GM23338 (cell line): Measurements from ENCODE around the gene KRIT1. TPM values are rescaled to one million over a fixed set of nuclear protein-coding genes. Genes with fewer than 3 reads are reported as not detected.

Experiments used
- ATAC-seq: fragments of 200-7000 bp; cut with Tn5 transposase; 3 replicates; pipeline ENCODE4 v1.9.1; 2020
- DNase-seq: peaks from one replicate; pipeline ENCODE4 v3.0.0-alpha.2; 2015; ENCODE audit warnings: low spot score
- H2AFZ ChIP-seq: fragments of 200-600 bp; sonication (generic); 2 replicates; pipeline ENCODE4 v1.8.0; 2016; ENCODE audit warnings: antibody characterized with exemption, mild to moderate bottlenecking, moderate library complexity
- H3F3A ChIP-seq: fragments of 200-600 bp; sonication (generic); replicated peaks from 2 replicates; pipeline ENCODE4 v1.8.0; 2017; ENCODE audit warnings: antibody characterized with exemption, mixed run types, low read depth
- H3K27ac ChIP-seq: fragments of 200-600 bp; sonication (generic); 2 replicates; pipeline ENCODE4 v1.6.1; 2016; ENCODE audit warnings: low read depth
- H3K27me3 ChIP-seq: fragments of 200-600 bp; sonication (generic); 2 replicates; pipeline ENCODE4 v1.8.0; 2016; ENCODE audit warnings: mild to moderate bottlenecking, mixed run types, moderate library complexity; ENCODE audit not compliant: insufficient read depth
- H3K36me3 ChIP-seq: fragments of 200-600 bp; sonication (generic); 2 replicates; pipeline ENCODE4 v1.8.0; 2016; ENCODE audit warnings: mild to moderate bottlenecking; ENCODE audit not compliant: insufficient read depth
- H3K4me1 ChIP-seq: fragments of 200-600 bp; sonication (generic); 2 replicates; pipeline ENCODE4 v1.8.0; 2016; ENCODE audit warnings: mild to moderate bottlenecking, moderate library complexity; ENCODE audit not compliant: insufficient read depth
- H3K4me2 ChIP-seq: fragments of 200-600 bp; sonication (generic); 2 replicates; pipeline ENCODE4 v1.7.1; 2017; ENCODE audit warnings: mixed run types
- H3K4me3 ChIP-seq: fragments of 200-600 bp; sonication (generic); 2 replicates; pipeline ENCODE4 v1.6.1; 2016; ENCODE audit warnings: mixed run types
- H3K79me2 ChIP-seq: fragments of 200-600 bp; sonication (generic); replicated peaks from 2 replicates; pipeline ENCODE4 v1.8.0; 2017; ENCODE audit warnings: mild to moderate bottlenecking; ENCODE audit not compliant: insufficient read depth
- H3K9me2 ChIP-seq: fragments of 200-600 bp; sonication (generic); 2 replicates; pipeline ENCODE4 v1.8.0; 2017; ENCODE audit not compliant: insufficient read depth
- H4K20me1 ChIP-seq: fragments of 200-600 bp; sonication (generic); replicated peaks from 2 replicates; pipeline ENCODE4 v1.8.0; 2017; ENCODE audit warnings: mild to moderate bottlenecking; ENCODE audit not compliant: insufficient read depth
- H3K27ac Mint-ChIP-seq: 2 replicates; pipeline ENCODE4 v1.8.0; 2020; ENCODE audit warnings: inconsistent platforms, mild to moderate bottlenecking, moderate library complexity, mixed read lengths
- H3K27me3 Mint-ChIP-seq: 3 replicates; pipeline ENCODE4 v1.8.0; 2022; ENCODE audit warnings: low read depth, mild to moderate bottlenecking, moderate library complexity, mixed read lengths, inconsistent platforms; ENCODE audit not compliant: insufficient read depth, poor library complexity
- H3K36me3 Mint-ChIP-seq: 3 replicates; pipeline ENCODE4 v1.8.0; 2021; ENCODE audit warnings: low read depth, mild to moderate bottlenecking, inconsistent platforms, moderate library complexity, mixed read lengths
- H3K4me1 Mint-ChIP-seq: 3 replicates; pipeline ENCODE4 v1.8.0; 2020; ENCODE audit warnings: mild to moderate bottlenecking, inconsistent platforms, mixed read lengths
- H3K4me3 Mint-ChIP-seq: 3 replicates; pipeline ENCODE4 v1.8.0; 2021; ENCODE audit warnings: moderate library complexity, mild to moderate bottlenecking, inconsistent platforms, mixed read lengths
- H3K9me3 Mint-ChIP-seq: 3 replicates; pipeline ENCODE4 v1.8.0; 2020; ENCODE audit warnings: moderate library complexity, mild to moderate bottlenecking, inconsistent platforms, mixed read lengths
- CREB1 ChIP-seq: fragments of 250-450 bp; sonication (Bioruptor Pico); IDR thresholded peaks from 2 replicates; pipeline ENCODE4 v1.5.0; 2020; ENCODE audit warnings: low read depth, mild to moderate bottlenecking, moderate library complexity
- CTCF ChIP-seq, 2 experiments: fragments of 200-600 bp in 1 of 2; sonication (generic) in 1 of 2; conservative IDR thresholded peaks; 2 replicates each; pipeline versions ENCODE4 v1.5.1 to v1.6.1; 2016 to 2017; ENCODE audit warnings: antibody characterized with exemption in 2 of 2, low read depth in 2 of 2, mild to moderate bottlenecking in 2 of 2, moderate library complexity in 1 of 2
- ETS1 ChIP-seq: IDR thresholded peaks from 2 replicates; pipeline ENCODE4 v1.6.1; 2016; ENCODE audit warnings: antibody characterized with exemption
- EZH2 ChIP-seq: fragments of 200-600 bp; sonication (generic); IDR thresholded peaks from one replicate; pipeline ENCODE4 v1.8.0; 2017; ENCODE audit warnings: antibody characterized with exemption, mild to moderate bottlenecking, low read depth; ENCODE audit not compliant: unreplicated experiment
- EZH2phosphoT487 ChIP-seq: fragments of 200-600 bp; sonication (generic); IDR thresholded peaks from one replicate; pipeline ENCODE4 v1.8.1; 2018; ENCODE audit warnings: antibody characterized with exemption; ENCODE audit not compliant: unreplicated experiment
- JUNB ChIP-seq: IDR thresholded peaks from one replicate; pipeline ENCODE4 v1.6.1; 2016; ENCODE audit warnings: antibody characterized with exemption; ENCODE audit not compliant: unreplicated experiment
- POLR2AphosphoS5 ChIP-seq: IDR thresholded peaks from 2 replicates; pipeline ENCODE4 v1.6.1; 2016; ENCODE audit warnings: antibody characterized with exemption, low read depth
- REST ChIP-seq: IDR thresholded peaks from one replicate; pipeline ENCODE4 v1.6.1; 2018; ENCODE audit warnings: antibody characterized with exemption; ENCODE audit not compliant: unreplicated experiment
- STAT1 ChIP-seq: IDR thresholded peaks from one replicate; pipeline ENCODE4 v1.6.1; 2016; ENCODE audit warnings: antibody characterized with exemption; ENCODE audit not compliant: unreplicated experiment
- ZNF114 ChIP-seq: fragments of 250-450 bp; sonication (Bioruptor Pico); IDR thresholded peaks from 2 replicates; pipeline ENCODE4 v1.5.0; 2020; ENCODE audit warnings: mild to moderate bottlenecking, moderate library complexity
- ZNF331 ChIP-seq: fragments of 250-450 bp; sonication (Bioruptor Pico); IDR thresholded peaks from 2 replicates; pipeline ENCODE4 v1.5.0; 2020; ENCODE audit warnings: low read depth, mild to moderate bottlenecking, moderate library complexity
- ZNF462 ChIP-seq: fragments of 250-450 bp; sonication (Bioruptor Pico); IDR thresholded peaks from 2 replicates; pipeline ENCODE4 v1.5.0; 2020; ENCODE audit warnings: mild to moderate bottlenecking, moderate library complexity
- polyA plus RNA-seq: library from polyadenylated mRNA; unstranded; fragments of >200 nt; fragmentation: Nextera tagmentation; extraction: Ambion mirVana; gene quantifications from 2 replicates; pipeline ENCODE4 v1.2.1, GENCODE V29; 2016
- total RNA-seq: library from RNA; depleted of rRNA; stranded (reverse); fragments of >200 nt; shearing (Covaris generic); gene quantifications from 2 replicates; pipeline ENCODE4 v1.2.3, GENCODE V29; 2014

The KRIT1 gene
- total and polyA plus RNA-seq, 2 experiments from 2014 or later = 51.2 to 54.3 TPM

- H3K9me2 ChIP-seq = no peaks in the 10 kb centered on the region
- H3K27ac Mint-ChIP-seq = no peak overlapping the region
- no peaks in the 10 kb centered on the region for H3K36me3 ChIP-seq
- peaks cover 10% of the 10 kb centered on the region for H3K27me3 Mint-ChIP-seq
- peaks cover 14% of the 10 kb centered on the region for H3K36me3 Mint-ChIP-seq
- DNase-seq (no peak), ATAC-seq (no peak)
- no peak overlapping the region for H3K4me3 ChIP-seq
- peaks cover 7% of the 10 kb centered on the region; the same call in 1 of the 3 replicates for H3K9me3 Mint-ChIP-seq
- no peaks in the 10 kb centered on the region for H3F3A ChIP-seq
- no peak overlapping the region for H3K4me2 ChIP-seq
- no peaks in the 10 kb centered on the region for H3K27me3 ChIP-seq
- TF ChIP-seq CREB1 (no peak), EZH2phosphoT487 (no peak), CTCF (conservative IDR thresholded peaks at IDR 0.05; ENCODE audit: low read depth in 2 of 2) (no peak), ZNF114 (CRISPR knock-in tag) (no peak), STAT1 (no peak), ETS1 (no peak), ZNF331 (no peak), JUNB (no peak), REST (no peak), POLR2AphosphoS5 (no peak), ZNF462 (CRISPR knock-in tag) (no peak), EZH2 (no peak)
- H3K4me1 ChIP-seq = peaks cover 9% of the 10 kb centered on the region; the same call in 1 of the 2 replicates
- H3K4me3 Mint-ChIP-seq = no peak overlapping the region
- peaks cover 16% of the 10 kb centered on the region; the same call in 2 of the 3 replicates for H3K4me1 Mint-ChIP-seq
- peaks cover 91% of the 10 kb centered on the region for H3K79me2 ChIP-seq
- H2AFZ ChIP-seq = no peak overlapping the region
- H3K27ac ChIP-seq = 0 out of 2 replicates have a peak overlapping the region, but pooled peaks have one; percentile 7
- peaks cover 25% of the 10 kb centered on the region for H4K20me1 ChIP-seq
Observed at GRCh38 chr7:92250603-92251002, 4.9 kb upstream of the KRIT1 start.
